Heart left ventricle (tissue), 16 donors: ENCODE measurements around the gene MED15. TPM values are rescaled to one million over a fixed set of nuclear protein-coding genes. Genes with fewer than 3 reads are reported as not detected.
"Not testable (repeated sequence)": the region's sequence is repeated elsewhere in the genome, so short reads cannot be mapped to it uniquely, and the experiment has no call there.

Source experiments
- ATAC-seq, 4 donors: fragments of 200-7000 bp; cut with Tn5 transposase; one replicate each; pipeline ENCODE4 v1.9.1; 2020 to 2022; ENCODE audit warnings: moderate library complexity in 4 of 4, mild to moderate bottlenecking in 3 of 4, moderate number of reproducible peaks in 1 of 4
- DNase-seq, 5 donors: peaks; one replicate each; pipeline ENCODE4 v3.0.0-alpha.2; 2020
- H3K27ac ChIP-seq, 12 donors: fragments of 200-600 bp; sonication (generic) in 4 of 12; one replicate each; pipeline versions ENCODE4 v1.5.0 to v1.8.0; 2016 to 2022; ENCODE audit warnings: mild to moderate bottlenecking in 2 of 12
- H3K27me3 ChIP-seq, 9 donors: fragments of 200-600 bp; sonication (generic) in 2 of 9; one replicate each; pipeline versions ENCODE4 v1.5.1 to v1.8.0; 2016 to 2022; ENCODE audit warnings: mild to moderate bottlenecking in 3 of 9
- H3K36me3 ChIP-seq, 9 donors: fragments of 200-600 bp; sonication (generic) in 2 of 9; one replicate each; pipeline versions ENCODE4 v1.5.0 to v1.8.0; 2018 to 2022; ENCODE audit warnings: mild to moderate bottlenecking in 2 of 9
- H3K4me1 ChIP-seq, 12 donors: fragments of 200-600 bp; sonication (generic) in 4 of 12; one replicate each; pipeline versions ENCODE4 v1.5.0 to v1.8.0; 2016 to 2022; ENCODE audit warnings: mild to moderate bottlenecking in 3 of 12
- H3K4me3 ChIP-seq, 12 donors: fragments of 200-600 bp; sonication (generic) in 4 of 12; one replicate each; pipeline versions ENCODE4 v1.5.0 to v1.8.0; 2017 to 2022; ENCODE audit warnings: mild to moderate bottlenecking in 9 of 12, moderate library complexity in 4 of 12
- H3K9me3 ChIP-seq, 12 donors: fragments of 200-600 bp; sonication (generic) in 4 of 12; one replicate each; pipeline versions ENCODE4 v1.5.0 to v1.8.0; 2016 to 2022; ENCODE audit warnings: mild to moderate bottlenecking in 1 of 12
- CTCF ChIP-seq, 12 donors: fragments of 200-600 bp; sonication (generic) in 4 of 12; IDR thresholded peaks; one replicate each; pipeline versions ENCODE4 v1.5.0 to v1.8.0; 2018 to 2022; ENCODE audit warnings: antibody characterized with exemption in 12 of 12, mild to moderate bottlenecking in 5 of 12
- POLR2A ChIP-seq, 2 donors: fragments of 450-650 bp; IDR thresholded peaks; one replicate each; pipeline ENCODE4 v1.6.1; 2017; ENCODE audit warnings: antibody characterized with exemption in 2 of 2, mild to moderate bottlenecking in 2 of 2, moderate library complexity in 2 of 2
- WGBS, 4 donors: extraction: QIAGEN DNeasy Blood & Tissue Kit in 2 of 4; methylation state at CpG; one replicate each; pipeline versions ENCODE4 v1.1.5 to v1.1.7; 2013 to 2018; 5-methylcytosine and 5-hydroxymethylcytosine counted together
- intact Hi-C, 10 donors: fragments of 100-400 bp; cut with DNase I; formaldehyde crosslinking; loops; one replicate each; pipeline versions ENCODE4 v1.11.1 to v1.14.2; 2022
- polyA plus RNA-seq, 2 donors: library from polyadenylated mRNA; stranded (reverse); fragments of 200-250 nt; gene quantifications; one replicate each; pipeline ENCODE4 v1.2.3, GENCODE V29; 2013
- total RNA-seq, 9 donors: library from RNA; depleted of rRNA in 2 of 9; stranded (reverse); fragments of >200 nt in 2 of 9; fragmentation: NEBNext Ultra II Directional in 3 of 9; extraction: Animal tissue kit (Norgen Biotek cat#: 25700) in 3 of 9; gene quantifications; one replicate each; pipeline versions ENCODE4 v1.1.0 to v1.2.4, GENCODE V29; 2016 to 2023
- donor health status: ischemic (EF 13 %, LVEDD 7.1; RV severe dilation, severe dysfunction).
- donor health status: healthy with polysubstance abuse.
- donor health status: DM: no; HTN: yes; CAD: no.
- donor health status: DM: no; HTN: no; CAD: no.
- donor health status: ischemic (EF 25% LVEDD 6.9; RV normal size, moderate dysfunction).
- donor health status: ischemic (EF 25% LVEDD 5.7; RV mildly dilated, moderate dysfunction).
- donor health status: healthy.
- donor health status: DM: yes; HTN: yes; CAD: no.
- donor health status: ischemic (EF 35%, LVEDD 5.7; RV mildly dilated, moderate dysfunction).
- donor health status: nonischemic (EF 11% LVEDD 7.7; RV severe dilation, severe dysfunction).
- donor health status: DM: yes; HTN: yes; CAD: no.
- donor health status: PGD.
- donor health status: ischemic (EF 29% LVEDD 5.4; RV normal size, mild dysfunction).
- donor health status: nonischemic (EF 23%, LVEDD 6.1; RV moderate dilation, normal function).

MED15 gene
- total and polyA plus RNA-seq, 11 donors: 27.9 to 78.3 (median 43.0) TPM

DNA sequence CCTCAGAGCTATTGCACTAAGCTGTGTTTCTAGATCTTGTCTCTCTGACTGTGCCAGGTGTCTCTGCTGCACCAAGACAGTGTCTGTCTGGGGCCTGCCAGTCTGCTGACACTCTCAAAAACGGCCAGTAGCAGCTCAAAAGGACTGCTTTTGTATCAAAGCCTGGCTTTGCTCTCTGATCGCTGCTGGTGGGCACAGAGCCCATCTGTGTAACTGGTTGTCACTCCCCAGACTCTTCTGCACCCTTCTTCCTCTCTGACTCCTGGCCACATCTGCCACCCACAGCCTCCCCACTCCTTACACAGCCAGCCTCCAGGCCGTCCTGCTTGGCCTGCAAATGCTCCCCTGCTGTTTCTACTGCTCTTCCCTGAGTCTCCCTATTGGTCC is 26.5 kb downstream of the MED15 start:
- Histone ChIP-seq H3K27me3 (no peaks in the 10 kb centered on the region), H3K4me1 (peaks cover 15 to 86% (median 70%) of the 10 kb centered on the region in 12 donors), H3K36me3 (peaks cover 0 to 51% (median 17%) of the 10 kb centered on the region in 9 donors), H3K4me3 (no peak overlapping the region), H3K9me3 (no peaks in the 10 kb centered on the region), H3K27ac (peak overlapping the region in 6 of 12 donors; percentile 26 to 90 (median 80))
- ATAC-seq (no peak), DNase-seq (peak in 1 of 5 donors; percentile 36)
- TF ChIP-seq CTCF (IDR thresholded peaks at IDR 0.05): no peak
- TF ChIP-seq POLR2A (IDR thresholded peaks at IDR 0.05): no peak
- 25 to 42% (median 31%) methylated on average over 3 of the region's 3 CpGs for WGBS, 4 donors
- intact Hi-C loops: no loop called here

GRCh38 chr22:20536590-20537324 is 29.3 kb downstream of the MED15 start:
- 51 to 56% (median 55%) methylated on average over 11 to 12 of the region's 12 CpGs for WGBS, 4 donors

GRCh38 chr22:20537325-20537756 is 29.9 kb downstream of the MED15 start:
- no peak overlapping the region for H3K4me3 ChIP-seq
- WGBS, 4 donors: 88 to 91% (median 89%) methylated on average over 3 of the region's 3 CpGs
- no peaks in the 10 kb centered on the region for H3K9me3 ChIP-seq
- H3K4me1 ChIP-seq: peaks cover under 1 to 67% (median 44%) of the 10 kb centered on the region in 12 donors
- DNase-seq: peak in 1 of 5 donors; percentile 33
- peak overlapping the region in 6 of 12 donors; percentile 42 to 74 (median 56) for H3K27ac ChIP-seq
- intact Hi-C loops: loop anchor here in 1 of 10 donors (2.0 kb wide), 1 partner anchor 13 kb away; no protein-coding TSS in a partner anchor
- TF ChIP-seq CTCF (IDR thresholded peaks at IDR 0.05) (no peak), POLR2A (IDR thresholded peaks at IDR 0.05) (no peak)
- peaks cover 0 to 71% (median 38%) of the 10 kb centered on the region in 9 donors for H3K36me3 ChIP-seq
- H3K27me3 ChIP-seq: no peaks in the 10 kb centered on the region
- ATAC-seq: no peak

More at GRCh38 chr22:20536590-20537324, 29.3 kb downstream of the MED15 start:
- DNase-seq (peak; percentile 62 to 82 (median 65)), ATAC-seq (peak; percentile 55 to 74 (median 67))
- no peaks in the 10 kb centered on the region for H3K9me3 ChIP-seq
- H3K27ac ChIP-seq: peak overlapping the region in 8 of 12 donors; percentile 11 to 74 (median 56)
- peaks cover 0 to 65% (median 33%) of the 10 kb centered on the region in 9 donors for H3K36me3 ChIP-seq
- TF ChIP-seq CTCF (IDR thresholded peaks at IDR 0.05) (no peak), POLR2A (IDR thresholded peaks at IDR 0.05) (no peak)
- no peak overlapping the region for H3K4me3 ChIP-seq
- H3K4me1 ChIP-seq: peaks cover 6 to 73% (median 50%) of the 10 kb centered on the region in 12 donors
- H3K27me3 ChIP-seq: no peaks in the 10 kb centered on the region
- intact Hi-C loops: loop anchor here in 1 of 10 donors (2.0 kb wide), 1 partner anchor 14 kb away; no protein-coding TSS in a partner anchor

GRCh38 chr22:20537983-20538382 is 30.6 kb downstream of the MED15 start:
- Histone ChIP-seq H3K4me1 (peaks cover 0 to 61% (median 38%) of the 10 kb centered on the region in 12 donors), H3K36me3 (peaks cover 0 to 72% (median 41%) of the 10 kb centered on the region in 9 donors), H3K27me3 (no peaks in the 10 kb centered on the region), H3K27ac (peak overlapping the region in 3 of 12 donors; percentile 42 to 74 (median 70)), H3K9me3 (no peaks in the 10 kb centered on the region), H3K4me3 (no peak overlapping the region)
- intact Hi-C loops: loop anchor here in 1 of 10 donors (2.0 kb wide), 1 partner anchor 13 kb away; no protein-coding TSS in a partner anchor
- ATAC-seq (no peak), DNase-seq (peak in 1 of 5 donors; percentile 4)
- TF ChIP-seq CTCF (IDR thresholded peaks at IDR 0.05) (no peak), POLR2A (IDR thresholded peaks at IDR 0.05) (no peak)
- 91 to 95% (median 94%) methylated on average over 7 of the region's 7 CpGs for WGBS, 4 donors

GRCh38 chr22:20538875-20539274 is 31.5 kb downstream of the MED15 start:
- ATAC-seq, H3K27ac ChIP-seq, intact Hi-C loops, H3K9me3 ChIP-seq, H3K4me3 ChIP-seq, DNase-seq, H3K27me3 ChIP-seq: not testable (repeated sequence)
- H3K36me3 ChIP-seq: peaks cover 0 to 70% (median 41%) of the 10 kb centered on the region in 9 donors
- WGBS, 4 donors: 97 to 98% (median 97%) methylated on average over 8 of the region's 8 CpGs
- peaks cover 0 to 52% (median 29%) of the 10 kb centered on the region in 12 donors for H3K4me1 ChIP-seq
